DOHH2 (cell line): Measurements from ENCODE around the gene RIPPLY2.

Source experiments
- EZH2phosphoT487 ChIP-seq: fragments of 200-600 bp; sonication (generic); IDR thresholded peaks from 2 replicates; pipeline ENCODE4 v1.6.1; 2017; ENCODE audit warnings: borderline replicate concordance, mild to moderate bottlenecking, antibody characterized with exemption, low read length, moderate library complexity, mixed read lengths
- TF ChIP-seq, protein P1 (sequence below): fragments of 200-600 bp; sonication (generic); IDR thresholded peaks from one replicate; pipeline ENCODE4 v1.5.1; 2014; ENCODE audit warnings: antibody characterized with exemption, mild to moderate bottlenecking, low read depth, low read length; ENCODE audit not compliant: poor library complexity, severe bottlenecking

DNA sequence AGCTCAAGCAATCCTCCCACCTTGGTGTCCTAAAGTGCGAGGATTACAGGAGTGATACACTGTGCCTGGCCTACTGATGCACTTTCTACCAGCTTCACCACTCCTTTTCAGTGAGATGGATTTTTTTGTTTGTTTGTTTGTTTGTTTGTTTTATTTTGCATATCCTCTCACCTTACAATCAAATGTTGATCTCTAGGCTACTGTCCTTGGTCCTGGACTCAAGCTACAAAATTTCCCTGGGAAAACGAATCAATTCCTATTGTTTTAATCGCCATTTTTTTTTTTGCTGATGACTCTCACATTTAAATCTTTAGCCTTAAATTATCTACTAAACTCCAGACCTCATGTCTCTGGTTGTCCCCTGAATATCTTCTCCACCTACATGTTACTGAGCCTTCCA lies 3.5 kb upstream of the RIPPLY2 start:
- TF ChIP-seq, protein P1, sequence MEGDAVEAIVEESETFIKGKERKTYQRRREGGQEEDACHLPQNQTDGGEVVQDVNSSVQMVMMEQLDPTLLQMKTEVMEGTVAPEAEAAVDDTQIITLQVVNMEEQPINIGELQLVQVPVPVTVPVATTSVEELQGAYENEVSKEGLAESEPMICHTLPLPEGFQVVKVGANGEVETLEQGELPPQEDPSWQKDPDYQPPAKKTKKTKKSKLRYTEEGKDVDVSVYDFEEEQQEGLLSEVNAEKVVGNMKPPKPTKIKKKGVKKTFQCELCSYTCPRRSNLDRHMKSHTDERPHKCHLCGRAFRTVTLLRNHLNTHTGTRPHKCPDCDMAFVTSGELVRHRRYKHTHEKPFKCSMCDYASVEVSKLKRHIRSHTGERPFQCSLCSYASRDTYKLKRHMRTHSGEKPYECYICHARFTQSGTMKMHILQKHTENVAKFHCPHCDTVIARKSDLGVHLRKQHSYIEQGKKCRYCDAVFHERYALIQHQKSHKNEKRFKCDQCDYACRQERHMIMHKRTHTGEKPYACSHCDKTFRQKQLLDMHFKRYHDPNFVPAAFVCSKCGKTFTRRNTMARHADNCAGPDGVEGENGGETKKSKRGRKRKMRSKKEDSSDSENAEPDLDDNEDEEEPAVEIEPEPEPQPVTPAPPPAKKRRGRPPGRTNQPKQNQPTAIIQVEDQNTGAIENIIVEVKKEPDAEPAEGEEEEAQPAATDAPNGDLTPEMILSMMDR = no peak
- TF ChIP-seq EZH2phosphoT487 = no peak
